ENCODE results near the gene POU3F1.
"Not testable (repeated sequence)": the region's sequence is repeated elsewhere in the genome, so short reads cannot be mapped to it uniquely, and the experiment has no call there.

The POU3F1 gene

GRCh38 chr1:38047603-38048141 lies 1.1 kb upstream of the POU3F1 start:
- Mint-ChIP-seq H3K4me1 (ENCODE audit: low read depth) (peaks cover 7% of the 10 kb centered on the region), H3K4me3 (peak overlapping the region; percentile 67), H3K9me3 (no peaks in the 10 kb centered on the region), H3K27ac (peak overlapping the region; percentile 36), H3K27me3 (ENCODE audit: low read depth) (peaks cover 39% of the 10 kb centered on the region), H3K36me3 (ENCODE audit: low read depth) (no peaks in the 10 kb centered on the region)
- no peak for DNase-seq (ENCODE audit: low spot score)

GRCh38 chr1:38046884-38047602 lies 450 bp upstream of the POU3F1 start:
- peaks cover 44% of the 10 kb centered on the region for H3K27me3 Mint-ChIP-seq (ENCODE audit: low read depth)

GRCh38 chr1:38045401-38046332 lies 926 bp downstream of the POU3F1 start:
- Mint-ChIP-seq H3K27ac (no peak overlapping the region), H3K36me3 (ENCODE audit: low read depth) (no peaks in the 10 kb centered on the region), H3K4me3 (peak overlapping the region; percentile 24), H3K9me3 (no peaks in the 10 kb centered on the region), H3K4me1 (ENCODE audit: low read depth) (peaks cover 4% of the 10 kb centered on the region), H3K27me3 (ENCODE audit: low read depth) (peaks cover 52% of the 10 kb centered on the region)
- no peak for DNase-seq (ENCODE audit: low spot score)

More at GRCh38 chr1:38046884-38047602, 450 bp upstream of the POU3F1 start:
- no peaks in the 10 kb centered on the region for H3K9me3 Mint-ChIP-seq
- peaks cover 4% of the 10 kb centered on the region for H3K4me1 Mint-ChIP-seq (ENCODE audit: low read depth)
- peak overlapping the region; percentile 36 for H3K27ac Mint-ChIP-seq
- H3K36me3 Mint-ChIP-seq (ENCODE audit: low read depth), result no peaks in the 10 kb centered on the region
- H3K4me3 Mint-ChIP-seq, result peak overlapping the region; percentile 67
- DNase-seq (ENCODE audit: low spot score), result peak; percentile 68

GRCh38 chr1:38044221-38045215 lies 2.1 kb downstream of the POU3F1 start:
- no peak for DNase-seq (ENCODE audit: low spot score)
- Mint-ChIP-seq H3K9me3 (no peaks in the 10 kb centered on the region), H3K36me3 (ENCODE audit: low read depth) (no peaks in the 10 kb centered on the region), H3K4me3 (peak overlapping the region; percentile 67), H3K27ac (peak overlapping the region; percentile 55), H3K4me1 (ENCODE audit: low read depth) (peaks cover 4% of the 10 kb centered on the region), H3K27me3 (ENCODE audit: low read depth) (peaks cover 55% of the 10 kb centered on the region)

GRCh38 chr1:38043036-38043747 lies 3.4 kb downstream of the POU3F1 start:
- no peak for DNase-seq (ENCODE audit: low spot score)
- Mint-ChIP-seq H3K4me1 (ENCODE audit: low read depth) (peaks cover 4% of the 10 kb centered on the region), H3K27me3 (ENCODE audit: low read depth) (peaks cover 47% of the 10 kb centered on the region), H3K4me3 (peak overlapping the region; percentile 27), H3K27ac (no peak overlapping the region), H3K9me3 (no peaks in the 10 kb centered on the region), H3K36me3 (ENCODE audit: low read depth) (no peaks in the 10 kb centered on the region)

GRCh38 chr1:38041936-38042834 lies 4.4 kb downstream of the POU3F1 start:
- no peak overlapping the region for H3K4me3 Mint-ChIP-seq
- peaks cover 37% of the 10 kb centered on the region for H3K27me3 Mint-ChIP-seq (ENCODE audit: low read depth)
- no peaks in the 10 kb centered on the region for H3K9me3 Mint-ChIP-seq
- no peak overlapping the region for H3K27ac Mint-ChIP-seq
- H3K36me3 Mint-ChIP-seq (ENCODE audit: low read depth), result no peaks in the 10 kb centered on the region
- H3K4me1 Mint-ChIP-seq (ENCODE audit: low read depth), result peaks cover 4% of the 10 kb centered on the region
- no peak for DNase-seq (ENCODE audit: low spot score)

GRCh38 chr1:38039331-38040088 lies 7.1 kb downstream of the POU3F1 start:
- H3K9me3 Mint-ChIP-seq, result no peaks in the 10 kb centered on the region
- H3K4me3 Mint-ChIP-seq, result no peak overlapping the region
- no peak for DNase-seq (ENCODE audit: low spot score)
- peaks cover 31% of the 10 kb centered on the region for H3K27me3 Mint-ChIP-seq (ENCODE audit: low read depth)
- peaks cover 4% of the 10 kb centered on the region for H3K4me1 Mint-ChIP-seq (ENCODE audit: low read depth)
- no peaks in the 10 kb centered on the region for H3K36me3 Mint-ChIP-seq (ENCODE audit: low read depth)
- H3K27ac Mint-ChIP-seq, result no peak overlapping the region

GRCh38 chr1:38038861-38039260 lies 7.7 kb downstream of the POU3F1 start:
- Mint-ChIP-seq H3K36me3 (ENCODE audit: low read depth) (no peaks in the 10 kb centered on the region), H3K27me3 (ENCODE audit: low read depth) (peaks cover 27% of the 10 kb centered on the region), H3K4me1 (ENCODE audit: low read depth) (peaks cover 1% of the 10 kb centered on the region), H3K27ac (no peak overlapping the region), H3K4me3 (no peak overlapping the region), H3K9me3 (no peaks in the 10 kb centered on the region)
- DNase-seq (ENCODE audit: low spot score), result no peak

- Mint-ChIP-seq H3K27me3 (ENCODE audit: low read depth) (peaks cover 14% of the 10 kb centered on the region), H3K27ac (no peak overlapping the region), H3K4me1 (ENCODE audit: low read depth) (no peaks in the 10 kb centered on the region), H3K4me3 (no peak overlapping the region), H3K36me3 (ENCODE audit: low read depth) (no peaks in the 10 kb centered on the region), H3K9me3 (no peaks in the 10 kb centered on the region)
- no peak for DNase-seq (ENCODE audit: low spot score)
Measured at GRCh38 chr1:38037221-38037939, 9.2 kb downstream of the POU3F1 start.

- Mint-ChIP-seq H3K4me3 (no peak overlapping the region), H3K9me3 (no peaks in the 10 kb centered on the region), H3K27ac (no peak overlapping the region)
Measured at GRCh38 chr1:38034871-38035270, 11.7 kb downstream of the POU3F1 start.

GRCh38 chr1:38032992-38033391 lies 13.6 kb downstream of the POU3F1 start:
- H3K36me3 Mint-ChIP-seq (ENCODE audit: low read depth); H3K27ac Mint-ChIP-seq; DNase-seq (ENCODE audit: low spot score); H3K9me3 Mint-ChIP-seq; H3K4me3 Mint-ChIP-seq; H3K27me3 Mint-ChIP-seq (ENCODE audit: low read depth): not testable (repeated sequence)
- H3K4me1 Mint-ChIP-seq (ENCODE audit: low read depth), result peaks cover 25% of the 10 kb centered on the region

More at GRCh38 chr1:38034871-38035270, 11.7 kb downstream of the POU3F1 start:
- Mint-ChIP-seq H3K36me3 (ENCODE audit: low read depth) (no peaks in the 10 kb centered on the region), H3K27me3 (ENCODE audit: low read depth) (no peaks in the 10 kb centered on the region), H3K4me1 (ENCODE audit: low read depth) (peaks cover 10% of the 10 kb centered on the region)
- no peak for DNase-seq (ENCODE audit: low spot score)
